PC-3 (cell line): ENCODE results near the gene EXOC6B. TPM values are rescaled to one million over a fixed set of nuclear protein-coding genes. Genes with fewer than 3 reads are reported as not detected.

Source experiments
- ATAC-seq: fragments of 200-7000 bp; cut with Tn5 transposase; 2 replicates; pipeline ENCODE4 v1.9.1; 2020; ENCODE audit warnings: mild to moderate bottlenecking, moderate library complexity
- BruUV-seq: library from RNA; stranded (reverse); fragments of 400-500 nt; replicated peaks from 2 replicates; lab custom pipeline; 2021; lab: Mats Ljungman, UMichigan
- CTCF ChIA-PET: fragments of 300-600 bp; sonication (Branson Sonifier 250); formaldehyde crosslinking; loops from one replicate; lab custom pipeline; 2022; ENCODE audit warnings: antibody characterized with exemption; lab: Charles Lee
- POLR2A ChIA-PET: fragments of 300-600 bp; sonication (Branson Sonifier 250); formaldehyde crosslinking; loops from one replicate; lab custom pipeline; 2022; ENCODE audit warnings: antibody characterized with exemption; ENCODE audit not compliant: unreplicated experiment; lab: Charles Lee
- DNase-seq: peaks from one replicate; pipeline ENCODE4 v3.0.0-alpha.2; 2015
- H2AFZ ChIP-seq: fragments of 300-600 bp; sonication (generic); 2 replicates; pipeline ENCODE4 v1.6.0; 2016; ENCODE audit warnings: antibody characterized with exemption, low read length
- H3F3A ChIP-seq: fragments of 300-600 bp; sonication (generic); one replicate; pipeline ENCODE4 v1.6.0; 2017; ENCODE audit warnings: antibody characterized with exemption, low read length, control low read depth, mild to moderate bottlenecking; ENCODE audit not compliant: unreplicated experiment
- H3K27ac ChIP-seq: fragments of 300-600 bp; sonication (generic); 2 replicates; pipeline ENCODE4 v1.5.1; 2016; ENCODE audit warnings: mild to moderate bottlenecking, low read length
- H3K27me3 ChIP-seq: fragments of 300-600 bp; sonication (generic); 2 replicates; pipeline ENCODE4 v1.6.1; 2016; ENCODE audit warnings: low read length, mixed read lengths
- H3K36me3 ChIP-seq: fragments of 300-600 bp; sonication (generic); 2 replicates; pipeline ENCODE4 v1.6.1; 2016; ENCODE audit warnings: low read depth, mixed run types, low read length, mixed read lengths
- H3K4me1 ChIP-seq: fragments of 300-600 bp; sonication (generic); 2 replicates; pipeline ENCODE4 v1.5.1; 2016; ENCODE audit warnings: low read length; ENCODE audit not compliant: insufficient read depth
- H3K4me2 ChIP-seq: fragments of 300-600 bp; sonication (generic); 2 replicates; pipeline ENCODE4 v1.6.0; 2016; ENCODE audit warnings: low read length
- H3K4me3 ChIP-seq: fragments of 300-600 bp; sonication (generic); 2 replicates; pipeline ENCODE4 v1.5.1; 2016; ENCODE audit warnings: mild to moderate bottlenecking, low read length, mixed read lengths
- H3K79me2 ChIP-seq: fragments of 300-600 bp; sonication (generic); 2 replicates; pipeline ENCODE4 v1.6.1; 2017; ENCODE audit warnings: low read length, mixed read lengths
- H3K9ac ChIP-seq: fragments of 300-600 bp; sonication (generic); 2 replicates; pipeline ENCODE4 v1.6.0; 2016; ENCODE audit warnings: mild to moderate bottlenecking, low read length
- H3K9me2 ChIP-seq: fragments of 300-600 bp; sonication (generic); replicated peaks from 2 replicates; pipeline ENCODE4 v1.6.1; 2016; ENCODE audit warnings: mixed run types, low read length, mixed read lengths
- H3K9me3 ChIP-seq: fragments of 300-600 bp; sonication (generic); 2 replicates; pipeline ENCODE4 v1.6.1; 2016; ENCODE audit warnings: low read length, mixed read lengths
- H4K20me1 ChIP-seq: fragments of 300-600 bp; sonication (generic); 2 replicates; pipeline ENCODE4 v1.6.1; 2016; ENCODE audit warnings: low read length, mixed read lengths
- EZH2 ChIP-seq: fragments of 300-600 bp; sonication (generic); IDR thresholded peaks from one replicate; pipeline ENCODE4 v1.6.1; 2017; ENCODE audit warnings: antibody characterized with exemption, mild to moderate bottlenecking, low read length; ENCODE audit not compliant: unreplicated experiment
- EZH2phosphoT487 ChIP-seq: fragments of 300-600 bp; sonication (generic); IDR thresholded peaks from 2 replicates; pipeline ENCODE4 v1.6.1; 2018; ENCODE audit warnings: mild to moderate bottlenecking, antibody characterized with exemption, low read length, borderline replicate concordance
- intact Hi-C: fragments of 100-400 bp; cut with micrococcal nuclease; formaldehyde crosslinking; loops from 2 replicates; pipeline ENCODE4 v1.9.0; 2023
- total RNA-seq: library from RNA; depleted of rRNA; stranded (reverse); fragments of >200 nt; gene quantifications from 2 replicates; pipeline ENCODE4 v1.2.3, GENCODE V29; 2014
- TF ChIP-seq, protein P1 (sequence below): fragments of 300-600 bp; sonication (generic); conservative IDR thresholded peaks from 2 replicates; pipeline ENCODE4 v1.5.1; 2017; ENCODE audit warnings: antibody characterized with exemption, low read depth, mild to moderate bottlenecking, low read length

The EXOC6B gene
- total RNA-seq, 1 experiment from 2014 or later, result 13.9 TPM

GRCh38 chr2:72222829-72223564, 602.8 kb downstream of the EXOC6B start:
- DNase-seq (peak; percentile 35), ATAC-seq (no peak)
- Histone ChIP-seq H3F3A (no peaks in the 10 kb centered on the region), H3K79me2 (no peaks in the 10 kb centered on the region), H3K4me2 (no peak overlapping the region), H3K27ac (no peak overlapping the region), H3K4me3 (no peak overlapping the region), H2AFZ (no peak overlapping the region), H3K9ac (no peak overlapping the region), H4K20me1 (no peaks in the 10 kb centered on the region), H3K36me3 (no peaks in the 10 kb centered on the region), H3K9me3 (no peaks in the 10 kb centered on the region), H3K9me2 (no peaks in the 10 kb centered on the region), H3K4me1 (peaks cover 5% of the 10 kb centered on the region; the same call in 1 of the 2 replicates), H3K27me3 (no peaks in the 10 kb centered on the region)
- POLR2A ChIA-PET, result no interaction called here
- CTCF ChIA-PET, result no interaction called here
- intact Hi-C loops, result no loop called here
- no TSS peak for BruUV-seq
- TF ChIP-seq, protein P1, sequence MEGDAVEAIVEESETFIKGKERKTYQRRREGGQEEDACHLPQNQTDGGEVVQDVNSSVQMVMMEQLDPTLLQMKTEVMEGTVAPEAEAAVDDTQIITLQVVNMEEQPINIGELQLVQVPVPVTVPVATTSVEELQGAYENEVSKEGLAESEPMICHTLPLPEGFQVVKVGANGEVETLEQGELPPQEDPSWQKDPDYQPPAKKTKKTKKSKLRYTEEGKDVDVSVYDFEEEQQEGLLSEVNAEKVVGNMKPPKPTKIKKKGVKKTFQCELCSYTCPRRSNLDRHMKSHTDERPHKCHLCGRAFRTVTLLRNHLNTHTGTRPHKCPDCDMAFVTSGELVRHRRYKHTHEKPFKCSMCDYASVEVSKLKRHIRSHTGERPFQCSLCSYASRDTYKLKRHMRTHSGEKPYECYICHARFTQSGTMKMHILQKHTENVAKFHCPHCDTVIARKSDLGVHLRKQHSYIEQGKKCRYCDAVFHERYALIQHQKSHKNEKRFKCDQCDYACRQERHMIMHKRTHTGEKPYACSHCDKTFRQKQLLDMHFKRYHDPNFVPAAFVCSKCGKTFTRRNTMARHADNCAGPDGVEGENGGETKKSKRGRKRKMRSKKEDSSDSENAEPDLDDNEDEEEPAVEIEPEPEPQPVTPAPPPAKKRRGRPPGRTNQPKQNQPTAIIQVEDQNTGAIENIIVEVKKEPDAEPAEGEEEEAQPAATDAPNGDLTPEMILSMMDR, result no peak
- TF ChIP-seq EZH2phosphoT487, result no peak
- no peak for TF ChIP-seq EZH2

DNA sequence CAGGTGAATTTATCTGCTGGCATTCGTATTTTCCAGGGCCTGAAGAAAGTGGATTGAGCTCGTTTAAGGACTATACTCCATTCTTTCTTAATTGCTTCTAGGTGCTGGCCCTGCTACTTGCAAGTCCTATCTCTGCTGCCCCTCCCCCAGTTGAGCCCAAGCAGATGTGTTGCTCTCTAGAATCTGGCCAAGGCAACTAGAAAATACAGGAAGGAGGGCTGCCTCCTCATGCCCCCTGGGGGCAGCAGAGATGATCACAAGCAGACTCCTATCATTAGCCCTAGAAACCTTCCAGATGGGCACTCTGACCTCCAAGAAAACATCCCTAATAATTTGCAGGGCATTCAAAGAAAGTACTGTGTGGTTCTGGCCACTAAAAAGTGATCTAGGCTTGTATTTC, 605.7 kb downstream of the EXOC6B start:
- BruUV-seq, result no TSS peak
- CTCF ChIA-PET, result no interaction called here
- H3K27me3 ChIP-seq, result no peaks in the 10 kb centered on the region
- no peaks in the 10 kb centered on the region for H3K9me3 ChIP-seq
- intact Hi-C loops, result no loop called here
- H2AFZ ChIP-seq, result no peak overlapping the region
- no peak overlapping the region for H3K4me2 ChIP-seq
- no peak overlapping the region for H3K27ac ChIP-seq
- H3K9me2 ChIP-seq, result no peaks in the 10 kb centered on the region
- H3F3A ChIP-seq, result no peaks in the 10 kb centered on the region
- no peak for TF ChIP-seq EZH2
- TF ChIP-seq, protein P1, result peak; percentile 54
- no peak for TF ChIP-seq EZH2phosphoT487
- H3K36me3 ChIP-seq, result no peaks in the 10 kb centered on the region
- no peak overlapping the region for H3K9ac ChIP-seq
- no peaks in the 10 kb centered on the region for H3K79me2 ChIP-seq
- no peak overlapping the region for H3K4me3 ChIP-seq
- ATAC-seq (peak; percentile 37; the same call in 1 of the 2 replicates), DNase-seq (peak; percentile 37)
- no peaks in the 10 kb centered on the region for H4K20me1 ChIP-seq
- H3K4me1 ChIP-seq, result peaks cover 6% of the 10 kb centered on the region; the same call in 1 of the 2 replicates
- POLR2A ChIA-PET, result no interaction called here
